ENCODE data around the gene RHOBTB1.

Gene RHOBTB1

DNA sequence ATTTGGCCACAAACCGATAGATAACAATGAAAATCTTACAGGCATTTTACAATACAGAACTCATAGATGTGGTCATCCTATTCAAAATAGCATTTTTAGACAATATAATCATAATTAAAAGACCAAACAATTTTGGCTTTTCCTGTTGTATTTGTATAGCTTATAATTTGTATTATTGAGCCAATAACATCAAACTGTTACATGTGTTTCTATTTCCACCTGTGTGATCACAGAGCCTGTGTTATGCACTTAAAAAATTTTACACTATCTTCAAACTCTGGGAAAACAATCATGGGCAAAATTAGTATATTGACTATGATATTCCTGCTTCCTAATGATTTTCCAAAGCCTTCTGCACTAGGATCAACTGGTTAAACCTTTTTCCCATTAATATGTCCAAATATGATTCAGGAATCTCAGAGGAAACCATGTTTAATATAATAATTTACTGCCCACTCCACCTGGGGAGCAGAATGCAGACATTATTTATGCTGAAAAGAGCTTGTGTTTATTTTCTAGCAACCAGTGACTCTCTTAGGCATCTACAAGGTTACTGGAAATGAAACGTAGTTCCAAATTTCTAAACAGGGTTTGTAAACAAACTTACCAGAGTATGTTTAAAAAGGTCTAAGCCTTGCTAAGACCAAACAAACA is 1.7 kb downstream of the RHOBTB1 start:
- no peak overlapping the region for H3K27ac ChIP-seq (ENCODE audit: low read depth, low read length)
- H3K79me2 ChIP-seq (ENCODE audit: control insufficient read depth, low read length), result no peaks in the 10 kb centered on the region

DNA sequence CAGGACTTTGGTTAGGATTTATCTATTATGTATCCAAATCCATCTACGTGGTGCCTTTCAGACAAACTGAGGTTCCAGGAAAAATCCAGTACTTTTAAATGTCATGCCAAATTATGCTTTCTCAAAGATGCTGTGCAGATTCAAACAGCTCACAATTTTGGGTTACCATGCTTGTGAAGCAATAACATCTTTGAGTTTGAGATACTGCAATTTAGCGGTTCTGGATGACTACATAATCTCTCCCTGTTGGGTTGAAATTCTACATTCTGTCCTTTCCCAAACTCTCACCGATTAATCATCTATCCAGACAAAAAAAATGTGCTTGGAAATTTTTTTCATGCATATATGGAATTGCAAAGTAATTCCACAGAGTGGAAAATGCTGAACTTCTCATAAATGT is 3.5 kb downstream of the RHOBTB1 start:
- Histone ChIP-seq H3K27ac (ENCODE audit: low read depth, low read length) (no peak overlapping the region), H3K9me2 (replicated peaks; ENCODE audit: control insufficient read depth, low read length) (no peaks in the 10 kb centered on the region), H3K36me3 (ENCODE audit: control insufficient read depth, low read length) (no peaks in the 10 kb centered on the region), H3F3A (ENCODE audit: control insufficient read depth, insufficient read depth) (no peaks in the 10 kb centered on the region), H3K4me1 (ENCODE audit: control insufficient read depth, low read length) (0 out of 2 replicates have a peak, but pooled peaks cover 4% of the 10 kb centered on the region), H3K27me3 (ENCODE audit: control insufficient read depth, low read length) (peaks cover 46% of the 10 kb centered on the region), H3K4me2 (ENCODE audit: low read length) (no peak overlapping the region), H3K4me3 (ENCODE audit: low read length) (no peak overlapping the region), H3K9me3 (ENCODE audit: control insufficient read depth, insufficient read depth, low read length) (no peaks in the 10 kb centered on the region), H3K79me2 (ENCODE audit: control insufficient read depth, low read length) (no peaks in the 10 kb centered on the region), H4K20me1 (ENCODE audit: control insufficient read depth, insufficient read depth, low read depth, low read length) (no peaks in the 10 kb centered on the region)
- no peak for TF ChIP-seq EZH2phosphoT487 (IDR thresholded peaks at IDR 0.05; ENCODE audit: borderline replicate concordance, low read length)
- TF ChIP-seq, protein P1, sequence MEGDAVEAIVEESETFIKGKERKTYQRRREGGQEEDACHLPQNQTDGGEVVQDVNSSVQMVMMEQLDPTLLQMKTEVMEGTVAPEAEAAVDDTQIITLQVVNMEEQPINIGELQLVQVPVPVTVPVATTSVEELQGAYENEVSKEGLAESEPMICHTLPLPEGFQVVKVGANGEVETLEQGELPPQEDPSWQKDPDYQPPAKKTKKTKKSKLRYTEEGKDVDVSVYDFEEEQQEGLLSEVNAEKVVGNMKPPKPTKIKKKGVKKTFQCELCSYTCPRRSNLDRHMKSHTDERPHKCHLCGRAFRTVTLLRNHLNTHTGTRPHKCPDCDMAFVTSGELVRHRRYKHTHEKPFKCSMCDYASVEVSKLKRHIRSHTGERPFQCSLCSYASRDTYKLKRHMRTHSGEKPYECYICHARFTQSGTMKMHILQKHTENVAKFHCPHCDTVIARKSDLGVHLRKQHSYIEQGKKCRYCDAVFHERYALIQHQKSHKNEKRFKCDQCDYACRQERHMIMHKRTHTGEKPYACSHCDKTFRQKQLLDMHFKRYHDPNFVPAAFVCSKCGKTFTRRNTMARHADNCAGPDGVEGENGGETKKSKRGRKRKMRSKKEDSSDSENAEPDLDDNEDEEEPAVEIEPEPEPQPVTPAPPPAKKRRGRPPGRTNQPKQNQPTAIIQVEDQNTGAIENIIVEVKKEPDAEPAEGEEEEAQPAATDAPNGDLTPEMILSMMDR (IDR thresholded peaks at IDR 0.05; ENCODE audit: low read depth, low read length, poor library complexity, severe bottlenecking), result no peak

More for the DNA sequence above, 1.7 kb downstream of the RHOBTB1 start:
- Histone ChIP-seq H3K4me2 (ENCODE audit: low read length) (no peak overlapping the region), H3K9me2 (replicated peaks; ENCODE audit: control insufficient read depth, low read length) (no peaks in the 10 kb centered on the region), H4K20me1 (ENCODE audit: control insufficient read depth, insufficient read depth, low read depth, low read length) (no peaks in the 10 kb centered on the region), H3K4me1 (ENCODE audit: control insufficient read depth, low read length) (0 out of 2 replicates have a peak, but pooled peaks cover 4% of the 10 kb centered on the region), H3F3A (ENCODE audit: control insufficient read depth, insufficient read depth) (no peaks in the 10 kb centered on the region), H3K9me3 (ENCODE audit: control insufficient read depth, insufficient read depth, low read length) (no peaks in the 10 kb centered on the region), H3K27me3 (ENCODE audit: control insufficient read depth, low read length) (peaks cover 51% of the 10 kb centered on the region), H3K4me3 (ENCODE audit: low read length) (no peak overlapping the region), H3K36me3 (ENCODE audit: control insufficient read depth, low read length) (no peaks in the 10 kb centered on the region)
- no peak for TF ChIP-seq EZH2phosphoT487 (IDR thresholded peaks at IDR 0.05; ENCODE audit: borderline replicate concordance, low read length)
- TF ChIP-seq, protein P1 (IDR thresholded peaks at IDR 0.05; ENCODE audit: low read depth, low read length, poor library complexity, severe bottlenecking), result no peak

DNA sequence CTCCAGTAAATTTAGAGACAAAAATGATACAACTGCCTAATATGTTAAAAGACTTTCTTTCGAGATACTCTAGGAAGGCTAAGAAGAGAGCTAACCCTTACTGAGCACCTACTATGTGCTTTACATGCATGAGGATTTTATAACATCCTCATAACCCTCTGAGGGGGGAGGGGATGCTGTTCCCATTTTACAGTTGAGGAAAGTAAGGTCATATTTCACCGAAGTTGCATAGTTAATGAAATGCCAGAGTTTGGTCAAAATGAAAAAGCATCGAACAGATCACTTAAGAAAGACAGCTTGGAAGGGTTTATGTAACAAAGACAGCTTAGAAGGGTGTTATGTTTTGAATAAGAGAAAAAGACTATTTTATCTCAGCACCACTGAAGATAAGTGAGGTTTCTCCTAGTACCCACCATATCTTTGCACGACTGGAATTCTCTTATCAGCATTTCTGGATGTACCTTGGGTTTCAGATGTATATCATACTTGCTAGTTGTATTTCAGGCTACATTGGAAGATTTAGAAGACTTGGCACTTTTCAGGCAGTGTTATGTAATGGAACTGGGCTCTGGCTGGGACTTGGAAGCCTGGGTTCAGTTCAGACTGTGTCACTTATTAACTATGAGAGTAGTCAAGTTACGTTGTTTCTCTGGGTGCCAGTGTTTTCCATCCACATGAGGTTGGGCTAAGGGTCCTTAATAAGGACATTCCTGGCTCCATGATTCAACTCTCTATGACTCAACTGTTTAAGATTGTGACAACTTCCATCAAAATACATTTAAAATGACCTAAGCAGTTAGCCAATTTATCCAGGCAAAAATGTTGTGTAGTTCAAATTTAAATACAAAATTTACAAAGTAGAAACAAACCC is 6.0 kb downstream of the RHOBTB1 start:
- H3K27ac ChIP-seq (ENCODE audit: low read depth, low read length), result no peak overlapping the region
- H3K9me2 ChIP-seq (replicated peaks; ENCODE audit: control insufficient read depth, low read length), result no peaks in the 10 kb centered on the region
- H3K9me3 ChIP-seq (ENCODE audit: control insufficient read depth, insufficient read depth, low read length), result no peaks in the 10 kb centered on the region
- H4K20me1 ChIP-seq (ENCODE audit: control insufficient read depth, insufficient read depth, low read depth, low read length), result no peaks in the 10 kb centered on the region
- no peaks in the 10 kb centered on the region for H3F3A ChIP-seq (ENCODE audit: control insufficient read depth, insufficient read depth)
- peaks cover 22% of the 10 kb centered on the region for H3K27me3 ChIP-seq (ENCODE audit: control insufficient read depth, low read length)
- H3K36me3 ChIP-seq (ENCODE audit: control insufficient read depth, low read length), result no peaks in the 10 kb centered on the region
- no peak overlapping the region for H3K4me2 ChIP-seq (ENCODE audit: low read length)
- TF ChIP-seq EZH2phosphoT487 (IDR thresholded peaks at IDR 0.05; ENCODE audit: borderline replicate concordance, low read length), result no peak
- TF ChIP-seq, protein P1 (IDR thresholded peaks at IDR 0.05; ENCODE audit: low read depth, low read length, poor library complexity, severe bottlenecking), result no peak
- no peaks in the 10 kb centered on the region for H3K4me1 ChIP-seq (ENCODE audit: control insufficient read depth, low read length)
- no peak overlapping the region for H3K4me3 ChIP-seq (ENCODE audit: low read length)
- no peaks in the 10 kb centered on the region for H3K79me2 ChIP-seq (ENCODE audit: control insufficient read depth, low read length)

Measured in DOHH2 (cell line).